Psoas muscle (tissue), 8 donors: ENCODE measurements around the gene TENM4. TPM values are rescaled to one million over a fixed set of nuclear protein-coding genes. Genes with fewer than 3 reads are reported as not detected.

Experiments
- ATAC-seq, 4 donors: fragments of 200-7000 bp; cut with Tn5 transposase; one replicate each; pipeline ENCODE4 v1.9.1; 2020; ENCODE audit warnings: moderate library complexity in 3 of 4, mild to moderate bottlenecking in 2 of 4
- DNase-seq, 2 donors: peaks; one replicate each; pipeline ENCODE4 v3.0.0-alpha.2; 2020
- H3K27ac ChIP-seq: fragments of 200-600 bp; one replicate; pipeline ENCODE4 v1.8.0; 2022
- H3K27me3 ChIP-seq, 3 donors: fragments of 200-600 bp in 1 of 3; one replicate each; pipeline versions ENCODE4 v1.6.1 to v1.8.0; 2013 to 2022; ENCODE audit warnings: low read length in 2 of 3, mild to moderate bottlenecking in 2 of 3, moderate library complexity in 1 of 3; ENCODE audit not compliant: insufficient read depth in 3 of 3
- H3K36me3 ChIP-seq, 2 donors: fragments of 200-600 bp in 1 of 2; one replicate each; pipeline versions ENCODE4 v1.6.1 to v1.8.0; 2013 to 2022; ENCODE audit warnings: low read depth in 1 of 2, mild to moderate bottlenecking in 1 of 2, moderate library complexity in 1 of 2; ENCODE audit not compliant: insufficient read depth in 1 of 2
- H3K4me1 ChIP-seq: fragments of 200-600 bp; one replicate; pipeline ENCODE4 v1.8.0; 2022
- H3K4me3 ChIP-seq: fragments of 200-600 bp; one replicate; pipeline ENCODE4 v1.8.0; 2022; ENCODE audit warnings: mild to moderate bottlenecking
- H3K9me3 ChIP-seq: fragments of 200-600 bp; one replicate; pipeline ENCODE4 v1.8.0; 2022
- WGBS, 3 donors: extraction: QIAGEN DNeasy Blood & Tissue Kit; methylation state at CpG; one replicate each; pipeline versions ENCODE4 v1.1.6 to v1.1.7; 2013; 5-methylcytosine and 5-hydroxymethylcytosine counted together
- intact Hi-C, 2 donors: fragments of 100-400 bp; cut with DNase I; formaldehyde crosslinking; loops; one replicate each; pipeline versions ENCODE4 v1.11.0 to v1.14.2; 2022
- polyA plus RNA-seq, 3 donors: library from polyadenylated mRNA; stranded (reverse); fragments of 200-250 nt; gene quantifications; one replicate each; pipeline ENCODE4 v1.2.3, GENCODE V29; 2013
- total RNA-seq, 4 donors: library from RNA; stranded (reverse); fragmentation: NEBNext Ultra II Directional in 2 of 4; extraction: Animal tissue kit (Norgen Biotek cat#: 25700) in 2 of 4; gene quantifications; one replicate each; pipeline versions ENCODE4 v1.2.1 to v1.2.4, GENCODE V29; 2021 to 2023
- TF ChIP-seq, protein P1 (sequence below): fragments of 200-600 bp; IDR thresholded peaks from one replicate; pipeline ENCODE4 v1.8.0; 2022; ENCODE audit warnings: antibody characterized with exemption
- donor health status: healthy with polysubstance abuse.
- donor health status: DM: no; HTN: no; CAD: no; lungs with moderate emphysema.
- donor health status: Bipolar disorder and iron deficiency.
- donor health status: healthy.
- donor health status: DM: yes; HTN: yes; CAD: no.
- donor health status: DM: no; HTN: no; CAD: no.
- donor health status: DM: no; HTN: no; CAD: no.
- donor health status: DM: yes; HTN: yes; CAD: no.

Gene TENM4
- total and polyA plus RNA-seq, 7 donors, result 0.05 to 1.7 (median 0.48) TPM

DNA sequence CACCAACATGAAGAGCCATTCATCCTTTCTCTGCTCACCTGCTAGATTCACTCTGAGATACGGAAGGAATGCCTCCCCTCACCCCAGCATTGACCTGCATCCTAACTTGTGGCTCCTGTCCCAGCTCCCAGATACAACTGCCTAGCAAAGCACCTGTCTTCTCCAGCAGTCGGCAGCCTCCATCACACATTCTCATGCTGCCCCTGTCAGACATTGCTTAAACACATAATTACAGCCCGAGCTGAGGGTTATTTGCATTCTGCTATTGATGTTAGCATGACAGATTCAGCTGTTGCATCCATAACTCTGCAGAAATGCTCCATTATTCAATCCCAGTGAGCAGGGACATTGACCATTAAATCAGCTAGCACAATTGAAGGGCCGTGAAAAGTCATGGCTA lies 681.8 kb downstream of the TENM4 start:
- Histone ChIP-seq H3K4me1 (no peaks in the 10 kb centered on the region), H3K36me3 (no peaks in the 10 kb centered on the region), H3K4me3 (no peak overlapping the region), H3K27ac (no peak overlapping the region), H3K27me3 (peaks cover 0 to 2% (median 0%) of the 10 kb centered on the region in 3 donors), H3K9me3 (no peaks in the 10 kb centered on the region)
- DNase-seq (no peak), ATAC-seq (peak in 1 of 4 donors; percentile 51)
- WGBS, 3 donors, result 15 to 42% (median 22%) methylated on average over 4 of the region's 4 CpGs
- intact Hi-C loops, result no loop called here
- TF ChIP-seq, protein P1, sequence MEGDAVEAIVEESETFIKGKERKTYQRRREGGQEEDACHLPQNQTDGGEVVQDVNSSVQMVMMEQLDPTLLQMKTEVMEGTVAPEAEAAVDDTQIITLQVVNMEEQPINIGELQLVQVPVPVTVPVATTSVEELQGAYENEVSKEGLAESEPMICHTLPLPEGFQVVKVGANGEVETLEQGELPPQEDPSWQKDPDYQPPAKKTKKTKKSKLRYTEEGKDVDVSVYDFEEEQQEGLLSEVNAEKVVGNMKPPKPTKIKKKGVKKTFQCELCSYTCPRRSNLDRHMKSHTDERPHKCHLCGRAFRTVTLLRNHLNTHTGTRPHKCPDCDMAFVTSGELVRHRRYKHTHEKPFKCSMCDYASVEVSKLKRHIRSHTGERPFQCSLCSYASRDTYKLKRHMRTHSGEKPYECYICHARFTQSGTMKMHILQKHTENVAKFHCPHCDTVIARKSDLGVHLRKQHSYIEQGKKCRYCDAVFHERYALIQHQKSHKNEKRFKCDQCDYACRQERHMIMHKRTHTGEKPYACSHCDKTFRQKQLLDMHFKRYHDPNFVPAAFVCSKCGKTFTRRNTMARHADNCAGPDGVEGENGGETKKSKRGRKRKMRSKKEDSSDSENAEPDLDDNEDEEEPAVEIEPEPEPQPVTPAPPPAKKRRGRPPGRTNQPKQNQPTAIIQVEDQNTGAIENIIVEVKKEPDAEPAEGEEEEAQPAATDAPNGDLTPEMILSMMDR, result no peak

GRCh38 chr11:78753297-78753696 lies 687.5 kb downstream of the TENM4 start:
- Histone ChIP-seq H3K4me1 (no peaks in the 10 kb centered on the region), H3K4me3 (no peak overlapping the region), H3K27ac (no peak overlapping the region), H3K9me3 (no peaks in the 10 kb centered on the region), H3K27me3 (peaks cover 0 to 2% (median 0%) of the 10 kb centered on the region in 3 donors), H3K36me3 (no peaks in the 10 kb centered on the region)
- 35 to 42% (median 39%) methylated on average over 1 of the region's 1 CpG for WGBS, 3 donors
- DNase-seq, result no peak
- TF ChIP-seq, protein P1, result no peak
- no peak for ATAC-seq
- intact Hi-C loops, result no loop called here

GRCh38 chr11:78752494-78752893 lies 688.3 kb downstream of the TENM4 start:
- Histone ChIP-seq H3K27me3 (peaks cover 0 to 2% (median 0%) of the 10 kb centered on the region in 3 donors), H3K27ac (no peak overlapping the region), H3K4me1 (no peaks in the 10 kb centered on the region), H3K36me3 (no peaks in the 10 kb centered on the region), H3K4me3 (no peak overlapping the region), H3K9me3 (no peaks in the 10 kb centered on the region)
- 52 to 76% (median 68%) methylated on average over 2 of the region's 2 CpGs for WGBS, 3 donors
- intact Hi-C loops, result no loop called here
- ATAC-seq (no peak), DNase-seq (no peak)
- TF ChIP-seq, protein P1, result no peak

- no peaks in the 10 kb centered on the region for H3K36me3 ChIP-seq
- no peak for DNase-seq
- intact Hi-C loops, result no loop called here
- TF ChIP-seq, protein P1, result no peak
- no peak for ATAC-seq
- no peaks in the 10 kb centered on the region for H3K27me3 ChIP-seq
- no peak overlapping the region for H3K27ac ChIP-seq
- no peaks in the 10 kb centered on the region for H3K4me1 ChIP-seq
- WGBS, 3 donors, result 85 to 90% (median 89%) methylated on average over 7 of the region's 7 CpGs
- H3K4me3 ChIP-seq, result no peak overlapping the region
- no peaks in the 10 kb centered on the region for H3K9me3 ChIP-seq
Observed at GRCh38 chr11:78748918-78749690, 691.7 kb downstream of the TENM4 start.
